ENCODE data around the gene SLC19A1. TPM values are rescaled to one million over a fixed set of nuclear protein-coding genes. Genes with fewer than 3 reads are reported as not detected.

The SLC19A1 gene
- total RNA-seq, 1 experiment from 2014 or later: 25.4 TPM

- no peaks in the 10 kb centered on the region for H3K9me3 Mint-ChIP-seq (ENCODE audit: unreplicated experiment)
- H3K27me3 Mint-ChIP-seq (ENCODE audit: insufficient read depth, unreplicated experiment): no peaks in the 10 kb centered on the region
- peak; percentile 72 for DNase-seq (ENCODE audit: unreplicated experiment)
- TF ChIP-seq CTCF (IDR thresholded peaks at IDR 0.05; ENCODE audit: unreplicated experiment): no peak
- H3K36me3 Mint-ChIP-seq (ENCODE audit: insufficient read depth, unreplicated experiment): no peaks in the 10 kb centered on the region
- no peak overlapping the region for H3K27ac Mint-ChIP-seq (ENCODE audit: low read depth, unreplicated experiment)
- H3K4me3 Mint-ChIP-seq (ENCODE audit: unreplicated experiment): peak overlapping the region; percentile 72
- CTCF ChIA-PET: interaction anchor here (0.6 kb wide), 1 partner anchor 384 kb away, joined by 3 read pairs; no protein-coding TSS in a partner anchor
- POLR2A ChIA-PET: interaction anchor here (0.7 to 1.0 kb wide), 2 partner anchors 70 to 260 kb away, joined by 3 to 4 read pairs; no protein-coding TSS in a partner anchor
- intact Hi-C loops (cut with micrococcal nuclease): no loop called here
- BruUV-seq (replicated peaks): TSS peak; percentile 66
- H3K4me1 Mint-ChIP-seq (ENCODE audit: insufficient read depth, unreplicated experiment): peaks cover 5% of the 10 kb centered on the region
These were observed 810 bp downstream of the SLC19A1 start for GRCh38 chr21:45541221-45542039.

- intact Hi-C loops (cut with micrococcal nuclease): no loop called here
- Mint-ChIP-seq H3K27me3 (ENCODE audit: insufficient read depth, unreplicated experiment) (no peaks in the 10 kb centered on the region), H3K27ac (ENCODE audit: low read depth, unreplicated experiment) (no peak overlapping the region), H3K36me3 (ENCODE audit: insufficient read depth, unreplicated experiment) (no peaks in the 10 kb centered on the region), H3K4me1 (ENCODE audit: insufficient read depth, unreplicated experiment) (peaks cover 5% of the 10 kb centered on the region), H3K9me3 (ENCODE audit: unreplicated experiment) (no peaks in the 10 kb centered on the region), H3K4me3 (ENCODE audit: unreplicated experiment) (peak overlapping the region; percentile 72)
- POLR2A ChIA-PET: no interaction called here
- no TSS peak for BruUV-seq (replicated peaks)
- TF ChIP-seq CTCF (IDR thresholded peaks at IDR 0.05; ENCODE audit: unreplicated experiment): no peak
- no peak for DNase-seq (ENCODE audit: unreplicated experiment)
- CTCF ChIA-PET: no interaction called here
These were observed 1.7 kb downstream of the SLC19A1 start for GRCh38 chr21:45540601-45540970.

GRCh38 chr21:45539796-45540600 lies 2.2 kb downstream of the SLC19A1 start:
- H3K4me1 Mint-ChIP-seq (ENCODE audit: insufficient read depth, unreplicated experiment): peaks cover 5% of the 10 kb centered on the region
- no peaks in the 10 kb centered on the region for H3K27me3 Mint-ChIP-seq (ENCODE audit: insufficient read depth, unreplicated experiment)
- ChIA-PET POLR2A (no interaction called here), CTCF (interaction anchor here (0.5 to 0.6 kb wide), 2 partner anchors 52 to 414 kb away, joined by 3 read pairs; no protein-coding TSS in a partner anchor)
- no peaks in the 10 kb centered on the region for H3K36me3 Mint-ChIP-seq (ENCODE audit: insufficient read depth, unreplicated experiment)
- peak overlapping the region; percentile 12 for H3K27ac Mint-ChIP-seq (ENCODE audit: low read depth, unreplicated experiment)
- intact Hi-C loops (cut with micrococcal nuclease): no loop called here
- BruUV-seq (replicated peaks): no TSS peak
- no peak for TF ChIP-seq CTCF (IDR thresholded peaks at IDR 0.05; ENCODE audit: unreplicated experiment)
- no peaks in the 10 kb centered on the region for H3K9me3 Mint-ChIP-seq (ENCODE audit: unreplicated experiment)
- no peak for DNase-seq (ENCODE audit: unreplicated experiment)
- H3K4me3 Mint-ChIP-seq (ENCODE audit: unreplicated experiment): peak overlapping the region; percentile 72
